ENCODE results near the gene ZNF516.

The ZNF516 gene

DNA sequence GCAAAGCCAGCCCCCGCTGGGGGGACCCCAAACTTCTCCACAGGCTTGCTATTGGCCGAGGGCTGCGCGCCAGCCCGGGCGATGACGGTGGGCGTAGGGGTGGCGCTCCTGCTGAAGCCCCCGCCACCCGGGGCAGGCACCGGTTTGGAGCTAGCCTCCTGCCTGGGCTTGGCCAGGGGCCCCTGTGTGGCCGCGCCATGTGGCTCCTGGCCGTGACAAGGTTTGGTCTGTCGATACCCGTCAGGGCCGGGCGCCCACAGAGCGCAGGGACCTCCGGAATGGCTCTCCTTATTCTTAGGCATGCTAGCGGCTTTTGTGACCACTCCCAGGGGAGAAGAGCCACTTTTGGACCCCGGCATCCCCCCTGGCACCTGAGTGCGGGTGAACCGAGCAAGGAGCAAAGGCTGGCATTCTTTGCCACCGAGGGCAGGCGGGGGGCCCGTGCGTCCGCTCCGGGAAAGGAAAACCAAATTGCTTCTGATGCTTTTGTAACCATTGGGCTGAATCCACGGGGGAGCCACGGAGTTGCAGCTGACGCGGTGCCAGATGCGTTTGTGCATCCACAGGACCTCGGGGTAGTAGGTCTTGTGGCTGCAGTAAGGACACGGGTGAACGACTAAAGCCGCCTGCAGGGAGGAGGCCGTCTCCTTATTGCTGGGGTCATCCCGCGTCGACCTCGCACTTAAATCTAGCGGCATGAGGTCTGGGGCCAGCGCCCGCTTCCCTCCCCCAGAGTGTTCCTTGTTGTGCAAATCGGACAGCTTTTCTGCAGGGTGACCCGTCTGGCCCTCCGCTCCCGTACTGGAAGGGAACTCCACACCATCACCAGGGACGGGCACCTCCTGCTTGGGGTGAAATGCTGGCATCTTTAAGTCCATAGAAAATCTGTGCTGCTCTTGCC lies 115.6 kb downstream of the ZNF516 start:
- no peak for DNase-seq (ENCODE audit: low read depth)

DNA sequence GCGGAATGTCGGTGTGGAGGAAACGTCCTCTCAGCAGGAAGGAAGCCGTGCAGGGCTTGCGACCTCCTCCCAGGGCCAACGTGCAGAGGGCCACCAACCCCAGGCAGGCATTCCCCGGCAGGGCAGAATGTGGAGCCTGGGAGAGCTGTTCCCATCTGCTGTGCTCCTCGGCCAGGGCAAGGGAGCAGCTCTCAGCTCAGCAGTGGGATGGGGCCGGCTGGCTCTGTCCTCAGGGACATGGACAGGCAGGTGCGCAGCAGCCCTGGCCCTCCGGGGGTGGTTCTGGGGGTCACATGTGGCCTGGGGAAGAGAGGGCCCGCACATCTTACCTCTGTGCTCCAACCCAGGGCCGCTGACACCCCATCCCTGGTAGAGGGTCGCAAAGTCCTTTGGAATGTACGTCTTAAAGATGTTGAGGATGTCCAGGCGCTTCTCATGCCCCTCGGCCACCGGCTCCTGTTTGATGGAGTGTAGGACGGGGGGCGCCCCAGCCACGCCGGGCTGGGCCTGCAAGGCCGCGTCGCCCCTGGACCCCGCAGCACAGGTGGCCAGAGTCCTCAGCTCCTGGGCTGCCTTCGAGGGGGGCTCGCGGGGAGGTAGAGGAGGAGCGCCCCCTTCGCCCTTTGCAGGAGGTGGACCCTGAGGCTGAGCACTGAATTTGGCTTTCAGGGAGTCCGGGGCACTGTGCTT lies 116.4 kb downstream of the ZNF516 start:
- DNase-seq (ENCODE audit: low read depth), result no peak

DNA sequence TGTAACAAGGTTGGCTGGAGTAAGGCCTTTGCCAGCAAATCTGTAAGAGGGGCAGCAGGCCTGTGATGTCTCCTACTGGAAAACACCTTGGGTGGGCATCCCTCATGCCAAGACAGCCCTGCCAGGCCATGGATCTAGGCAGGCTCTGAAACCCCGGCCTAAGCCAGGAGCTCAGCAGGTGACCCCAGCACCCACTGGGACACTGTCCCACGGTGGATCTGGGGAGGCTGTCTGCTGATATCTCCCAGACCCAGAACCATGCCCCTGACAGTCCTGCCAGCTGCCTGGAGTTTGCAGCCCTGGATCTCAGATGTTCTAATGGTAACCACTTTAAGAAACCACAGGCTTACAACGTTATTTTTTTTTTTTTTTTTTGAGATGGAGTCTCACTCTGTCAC lies 117.7 kb downstream of the ZNF516 start:
- DNase-seq (ENCODE audit: low read depth), result no peak

DNA sequence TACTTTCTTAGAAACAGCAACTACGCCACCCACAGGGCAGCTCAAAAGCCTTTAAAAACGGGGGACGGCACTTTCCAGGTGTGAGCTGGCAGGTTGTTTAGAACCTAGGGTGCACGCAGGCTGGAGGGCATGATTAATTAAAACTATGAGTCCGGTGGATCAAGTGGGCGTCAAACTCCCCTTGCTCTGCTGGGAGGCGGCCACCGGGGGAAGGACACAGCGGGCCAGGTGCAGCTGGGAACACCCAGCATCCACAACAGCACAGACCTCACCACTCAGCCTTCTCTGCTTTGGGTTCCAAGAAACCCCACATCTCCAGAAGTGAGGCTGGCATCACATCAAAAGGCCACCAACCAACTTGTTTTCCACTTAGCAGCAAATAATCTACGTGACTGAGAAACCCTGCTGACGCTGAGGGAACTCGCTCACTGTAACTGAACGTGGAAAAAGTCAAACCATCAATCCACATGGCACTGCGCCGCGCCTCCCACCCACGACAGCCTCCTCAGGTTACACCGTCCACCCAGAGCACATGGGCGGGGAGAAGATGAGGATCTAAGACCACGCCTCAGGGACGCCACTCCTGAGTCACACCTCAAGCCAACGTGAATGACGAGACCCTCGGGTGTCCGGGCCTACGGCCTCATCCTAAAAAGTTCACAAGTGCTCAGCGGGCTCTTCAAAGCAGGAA lies 118.2 kb downstream of the ZNF516 start:
- no peak for DNase-seq (ENCODE audit: low read depth)

DNA sequence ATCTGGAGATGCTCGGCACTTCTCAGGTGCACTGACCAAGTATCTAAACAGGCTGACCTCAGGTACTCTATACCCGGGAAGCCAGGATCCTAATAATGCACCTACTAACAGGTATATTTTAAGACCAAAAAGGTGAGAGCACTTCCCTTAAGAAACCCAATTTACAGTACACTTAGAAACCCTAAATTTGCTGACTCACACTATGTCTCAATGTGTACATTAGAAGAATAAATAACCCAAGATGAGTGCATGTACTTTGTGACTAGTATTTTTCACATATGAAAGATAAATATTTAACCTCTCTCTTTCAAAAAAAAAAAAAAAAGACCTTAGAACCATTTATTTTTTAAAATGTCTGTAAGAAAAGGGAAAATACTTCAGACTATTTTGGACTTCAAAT lies 118.8 kb downstream of the ZNF516 start:
- no peak for DNase-seq (ENCODE audit: low read depth)

- DNase-seq (ENCODE audit: low read depth), result no peak
Measured at GRCh38 chr18:76374330-76375281, 120.4 kb downstream of the ZNF516 start.

GRCh38 chr18:76373297-76373696 lies 121.7 kb downstream of the ZNF516 start:
- no peak for DNase-seq (ENCODE audit: low read depth)

- no peak for DNase-seq (ENCODE audit: low read depth)
Measured at GRCh38 chr18:76371301-76372203, 123.5 kb downstream of the ZNF516 start.

DNA sequence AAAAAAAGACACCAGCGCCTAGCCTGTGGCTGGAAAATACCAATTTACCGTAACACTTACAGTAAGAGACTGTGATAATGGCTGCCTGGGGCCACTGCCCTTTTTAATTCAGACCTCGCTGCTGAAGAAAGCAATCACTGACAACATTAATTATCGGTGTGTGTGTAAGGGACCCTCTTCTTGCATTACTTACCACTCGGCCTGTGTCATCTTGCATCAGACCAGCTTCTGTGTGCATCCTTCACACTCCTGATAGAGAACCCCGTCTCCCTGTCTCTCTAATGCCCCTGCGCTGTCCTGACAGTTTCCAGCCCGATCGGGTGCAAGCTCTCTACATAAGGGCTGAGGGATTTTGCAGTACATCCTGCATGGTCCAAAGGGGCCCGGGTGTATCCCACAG lies 124.4 kb downstream of the ZNF516 start:
- no peak for DNase-seq (ENCODE audit: low read depth)

DNA sequence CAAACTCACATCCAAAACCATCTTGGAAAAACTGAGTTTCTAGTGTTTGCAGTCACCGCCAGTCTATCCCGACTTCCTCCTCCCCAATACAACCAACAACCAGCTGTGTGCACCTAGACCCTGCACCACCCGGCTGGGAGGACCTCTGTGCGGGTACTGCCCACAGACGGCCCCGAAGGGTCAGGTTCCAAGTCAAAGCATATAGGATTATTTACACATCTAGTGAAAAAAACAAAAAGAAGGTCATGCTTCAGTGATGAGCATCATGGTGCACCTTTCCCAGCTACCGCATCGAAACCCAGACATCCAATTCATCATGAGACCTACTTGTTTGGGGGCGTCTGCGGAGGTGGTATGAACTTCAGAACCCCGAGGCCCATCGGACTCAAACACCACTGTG lies 124.8 kb downstream of the ZNF516 start:
- DNase-seq (ENCODE audit: low read depth), result no peak

DNA sequence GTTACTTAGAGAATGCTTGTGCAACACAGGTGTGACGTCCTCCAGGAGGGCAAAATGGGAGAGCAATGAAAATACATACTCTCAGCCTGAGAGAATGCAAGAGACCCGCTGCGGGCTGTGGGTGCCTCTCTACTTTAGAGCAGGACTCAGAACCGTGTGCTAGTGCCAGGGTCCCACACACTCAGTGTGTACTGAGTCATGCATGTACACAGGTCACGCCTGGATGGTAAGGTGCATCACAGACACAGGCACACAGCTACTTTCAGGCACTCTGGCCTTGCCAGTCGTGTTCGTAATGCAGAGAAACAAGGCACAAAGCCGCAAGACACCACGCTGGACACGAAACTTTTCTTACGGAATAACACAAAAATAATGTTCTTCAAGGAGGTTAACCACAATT lies 125.3 kb downstream of the ZNF516 start:
- no peak for DNase-seq (ENCODE audit: low read depth)

DNA sequence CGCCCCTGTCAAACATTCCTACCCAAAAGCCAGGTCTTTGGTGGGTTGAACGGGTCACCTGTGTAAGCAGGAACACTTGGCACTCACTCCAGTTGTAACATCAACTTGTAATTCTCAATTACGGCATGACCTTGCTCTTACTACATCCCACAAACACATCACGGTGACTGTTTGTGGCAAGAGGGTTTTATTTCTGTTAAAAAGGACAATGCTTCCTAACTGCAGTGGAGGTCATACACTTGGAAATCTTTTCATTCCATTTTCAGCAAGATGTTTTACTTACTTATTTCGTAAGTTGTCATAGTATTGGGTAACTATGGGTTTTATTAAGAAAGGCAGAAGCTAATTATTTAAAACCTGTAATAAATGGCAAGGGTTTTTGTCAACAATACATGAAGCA lies 126.1 kb downstream of the ZNF516 start:
- DNase-seq (ENCODE audit: low read depth), result no peak

DNA sequence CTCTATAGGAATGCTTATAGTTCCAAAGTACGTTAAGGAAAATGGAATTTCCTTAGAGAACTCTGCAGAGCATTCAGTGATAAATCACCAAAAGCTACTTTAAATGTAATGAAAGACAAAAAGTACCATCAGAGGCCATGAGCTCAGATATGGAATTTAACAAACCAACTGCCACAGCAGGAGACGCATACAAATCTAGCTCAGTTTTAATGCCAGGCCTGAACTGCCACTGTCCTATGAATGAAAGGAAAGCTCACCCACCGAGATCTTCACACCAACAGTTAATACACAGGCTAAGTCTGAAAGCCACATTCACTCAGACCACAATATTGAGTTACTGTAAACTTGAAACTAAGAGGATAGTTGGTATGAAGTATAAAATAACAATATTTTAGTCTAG lies 126.8 kb downstream of the ZNF516 start:
- DNase-seq (ENCODE audit: low read depth), result no peak

- DNase-seq (ENCODE audit: low read depth), result no peak
Measured at GRCh38 chr18:76367168-76368125, 127.6 kb downstream of the ZNF516 start.

GRCh38 chr18:76365561-76365960 lies 129.5 kb downstream of the ZNF516 start:
- no peak for DNase-seq (ENCODE audit: low read depth)

DNA sequence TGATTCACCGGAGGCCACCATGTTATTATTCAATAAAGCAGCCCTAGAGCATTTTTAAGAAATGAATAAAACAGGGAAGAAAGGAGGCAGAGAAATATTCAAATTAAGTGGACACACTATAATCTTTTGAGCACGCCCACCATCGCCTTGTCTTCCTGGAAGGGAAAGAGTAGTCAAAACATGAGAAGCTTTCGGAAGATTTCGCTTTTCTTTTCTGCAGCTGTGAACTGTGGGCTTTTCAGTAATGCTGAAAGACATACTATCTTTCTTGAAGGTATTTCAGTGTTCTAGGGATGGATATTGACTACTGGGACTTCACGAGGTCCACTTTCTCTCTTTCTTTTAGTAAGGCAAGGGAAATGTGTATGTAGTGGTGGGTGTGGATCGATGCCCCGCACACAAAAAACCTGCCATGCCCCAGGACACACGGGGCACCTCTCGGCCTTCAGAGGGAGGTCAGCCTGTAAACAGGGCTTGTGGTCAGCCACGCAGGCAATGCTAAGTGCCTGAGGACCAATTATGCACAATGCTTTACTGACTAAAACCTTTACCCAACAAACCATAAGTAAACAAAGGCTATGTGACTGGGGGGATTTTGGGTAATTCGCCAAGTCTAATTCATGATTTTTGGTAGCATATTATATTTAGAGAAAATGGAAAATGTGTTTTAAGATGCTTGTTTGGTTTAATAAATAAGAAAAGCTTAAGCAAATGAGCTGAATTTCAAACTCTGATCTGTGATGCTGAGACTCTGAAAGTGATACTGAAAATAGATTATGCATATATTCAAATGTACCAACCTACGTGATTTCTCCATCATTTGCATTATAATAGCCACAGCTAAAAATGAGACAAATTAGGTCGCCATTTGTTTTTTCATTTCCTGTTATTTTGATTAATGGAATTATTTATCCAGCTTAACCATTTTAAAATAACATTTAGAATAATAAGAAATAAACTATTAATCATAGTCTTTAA lies 130.5 kb downstream of the ZNF516 start:
- DNase-seq (ENCODE audit: low read depth), result no peak

- no peak for DNase-seq (ENCODE audit: low read depth)
Measured at GRCh38 chr18:76363436-76364120, 131.5 kb downstream of the ZNF516 start.

DNA sequence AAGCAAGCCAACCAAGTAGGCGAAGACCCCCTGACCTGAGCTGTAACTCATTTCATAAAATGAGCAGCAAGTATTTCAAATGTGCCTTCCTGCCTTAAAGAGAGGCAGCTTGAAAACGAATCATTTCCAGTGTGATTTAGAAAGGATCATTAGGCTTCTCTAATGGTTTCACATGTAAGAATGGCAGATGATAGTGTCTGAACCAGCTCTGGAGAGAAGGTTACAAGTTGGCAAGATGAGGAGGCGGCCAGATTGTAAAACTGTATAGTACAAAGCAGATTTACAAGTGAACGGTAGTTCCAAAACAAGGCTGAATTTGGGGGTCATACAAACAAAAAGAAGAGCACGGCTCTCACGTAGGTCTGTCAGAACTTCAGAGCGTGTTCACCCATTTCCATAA lies 132.4 kb downstream of the ZNF516 start:
- no peak for DNase-seq (ENCODE audit: low read depth)
